Dermis microvascular lymphatic vessel endothelial cell (primary cell): ENCODE measurements around the gene KRT6B. TPM values are rescaled to one million over a fixed set of nuclear protein-coding genes. Genes with fewer than 3 reads are reported as not detected.
"Not testable (repeated sequence)": the region's sequence is repeated elsewhere in the genome, so short reads cannot be mapped to it uniquely, and the experiment has no call there.

Experiments used
- DNase-seq, 2 donors: peaks; one replicate each; pipeline versions ENCODE4 v3.0.0 to v3.0.0-alpha.2; 2010; ENCODE audit warnings: low read depth in 2 of 2
- total RNA-seq: library from RNA; depleted of rRNA; stranded (reverse); fragments of >200 nt; gene quantifications from 2 replicates; pipeline ENCODE4 v1.2.1, GENCODE V29; 2014

KRT6B gene
- total RNA-seq, 1 donor from 2014 or later, result not detected

DNA sequence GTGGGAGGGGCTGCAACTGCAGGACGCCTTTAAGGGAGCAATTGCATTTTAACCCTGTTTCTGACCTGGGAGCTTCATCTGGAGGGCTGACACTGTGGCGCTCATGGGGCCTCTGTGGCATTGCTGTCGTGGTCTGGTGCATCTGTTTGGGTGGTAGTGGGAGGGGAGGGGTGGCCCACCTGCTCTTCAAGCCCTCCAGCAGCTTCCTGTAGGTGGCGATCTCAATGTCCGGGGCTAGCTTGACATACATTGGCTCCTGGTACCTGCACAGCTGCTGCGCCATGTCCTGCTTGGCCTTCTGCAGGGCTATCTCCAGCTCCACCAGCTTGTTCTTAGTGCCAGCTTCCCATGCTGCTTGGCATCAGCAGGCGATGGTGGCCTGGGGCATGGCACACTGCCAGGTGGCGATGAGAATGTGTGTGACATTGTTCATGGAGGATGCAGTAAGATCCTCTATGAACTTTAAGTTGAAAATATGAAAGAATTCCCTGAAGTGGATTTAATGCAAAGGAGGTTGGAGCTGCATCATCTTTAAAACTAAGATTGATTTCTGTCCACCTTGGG, 38.1 kb downstream of the KRT6B start:
- no peak for DNase-seq

DNA sequence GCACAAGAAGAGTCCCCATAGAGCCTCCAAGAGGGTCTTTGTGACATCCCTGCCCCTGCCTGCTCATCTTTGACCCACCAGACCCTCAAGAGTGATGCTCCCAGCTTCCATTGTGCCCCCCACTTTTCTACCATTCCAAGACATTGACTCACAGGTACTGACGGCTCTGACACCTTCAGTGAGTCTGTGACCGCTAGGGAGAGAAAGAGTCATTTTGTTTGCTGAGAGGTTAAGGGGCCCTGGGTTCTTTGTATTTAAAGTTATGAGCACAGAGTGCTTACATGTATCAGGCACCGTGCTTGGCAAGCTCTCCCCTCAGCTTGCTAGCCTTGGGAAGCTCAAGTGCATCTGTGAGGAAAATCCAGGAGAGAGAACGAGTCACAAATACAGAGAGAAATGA, 38.7 kb downstream of the KRT6B start:
- no peak for DNase-seq

DNA sequence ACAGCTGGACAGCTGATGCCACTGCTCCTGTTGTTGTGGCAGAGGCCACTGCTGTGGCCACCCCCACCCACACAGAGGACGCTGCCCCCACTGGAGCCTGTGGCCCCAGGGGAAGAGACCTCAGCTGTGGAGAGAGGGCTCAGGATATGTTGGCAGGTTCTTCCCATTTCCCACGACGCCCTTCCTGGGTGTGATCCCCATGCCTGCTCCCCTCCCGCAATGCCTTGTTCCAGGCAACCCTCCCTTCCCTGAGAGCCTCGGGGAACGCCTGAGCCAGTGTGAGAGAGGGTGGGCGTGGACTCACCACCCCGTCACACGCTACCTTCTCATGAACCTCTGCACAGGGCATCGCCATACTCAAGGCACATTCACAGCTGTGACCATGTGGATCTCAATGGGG, 40.1 kb downstream of the KRT6B start:
- no peak for DNase-seq

DNA sequence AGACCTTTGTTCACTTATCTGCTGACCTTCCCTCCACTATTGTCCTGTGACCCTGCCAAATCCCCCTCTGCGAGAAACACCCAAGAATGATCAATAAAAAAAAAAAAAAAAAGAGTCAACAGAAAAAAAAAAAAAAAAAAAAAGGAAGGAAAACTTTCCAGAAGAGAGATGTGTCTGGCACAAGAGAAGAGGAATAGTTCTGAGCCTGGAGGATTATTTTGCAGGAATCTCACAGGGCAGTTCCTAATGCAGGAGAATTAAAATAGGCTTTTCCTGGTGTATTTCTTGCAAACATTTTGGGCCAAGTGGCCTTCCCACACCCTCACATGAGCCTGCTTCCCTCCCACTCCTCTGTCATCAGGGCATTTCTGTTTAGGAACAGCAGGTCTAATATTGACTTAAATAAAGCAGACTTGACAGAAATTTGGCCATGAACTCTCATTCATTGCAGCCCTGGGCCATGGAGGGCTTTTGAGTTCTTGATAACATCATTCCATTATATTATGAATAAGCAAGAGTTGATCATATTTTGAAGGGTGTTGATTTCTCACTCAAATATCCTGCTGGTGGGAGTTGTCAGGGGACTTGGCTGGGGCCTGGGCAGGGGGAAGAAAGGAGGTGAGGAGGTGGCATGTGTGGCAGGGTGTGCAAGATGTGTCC, 41.2 kb downstream of the KRT6B start:
- not testable (repeated sequence) for DNase-seq

DNA sequence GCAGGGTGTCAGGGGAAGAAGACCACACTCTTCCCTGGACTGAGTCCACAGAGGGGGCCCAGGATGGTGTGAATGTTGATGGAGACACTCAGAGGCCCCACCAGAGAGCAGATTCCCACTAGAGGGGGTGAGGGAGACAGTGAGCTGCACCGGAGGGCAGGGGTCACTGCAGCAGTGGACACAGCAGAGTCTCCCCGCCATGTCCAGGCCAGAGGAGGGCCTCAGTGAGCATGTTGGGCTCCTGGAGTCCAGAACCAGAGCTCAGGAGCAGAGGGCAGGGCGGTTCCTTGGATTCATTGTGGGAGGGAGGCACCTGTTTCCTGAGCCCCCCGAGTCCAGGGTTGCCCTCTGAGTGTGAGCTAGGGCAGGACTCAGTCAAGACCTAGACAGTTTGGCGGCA, 44.0 kb downstream of the KRT6B start:
- DNase-seq, result no peak

DNA sequence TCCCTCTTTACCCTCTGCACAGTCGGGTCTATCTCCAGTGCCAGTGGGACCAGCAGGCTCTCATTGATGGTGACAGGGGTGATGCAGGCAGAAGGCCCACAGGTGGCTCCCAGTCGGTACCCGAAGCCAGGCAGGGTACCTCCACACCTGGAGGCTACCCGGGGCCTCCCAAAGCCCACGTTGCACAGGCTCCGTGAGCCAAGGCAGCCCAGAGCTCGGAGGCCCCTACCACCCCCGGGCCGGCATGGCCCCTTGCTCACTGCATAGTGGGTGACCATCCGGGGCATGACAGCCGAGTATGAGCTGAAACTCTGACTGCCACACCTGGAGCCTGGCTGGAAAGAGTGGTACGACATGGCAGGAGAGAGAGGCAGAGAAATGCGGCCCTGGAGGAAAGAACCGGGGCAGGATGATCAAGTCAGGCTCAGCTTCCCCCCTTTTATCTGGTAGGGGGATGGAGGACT, 46.0 kb downstream of the KRT6B start, which contains the start of gene KRT82:
Gene KRT82, minus strand, starts transcription at position 414 of the 464 bp plus-strand sequence. Its CDS starts 58 bp downstream, at position 356.
- no peak for DNase-seq

DNA sequence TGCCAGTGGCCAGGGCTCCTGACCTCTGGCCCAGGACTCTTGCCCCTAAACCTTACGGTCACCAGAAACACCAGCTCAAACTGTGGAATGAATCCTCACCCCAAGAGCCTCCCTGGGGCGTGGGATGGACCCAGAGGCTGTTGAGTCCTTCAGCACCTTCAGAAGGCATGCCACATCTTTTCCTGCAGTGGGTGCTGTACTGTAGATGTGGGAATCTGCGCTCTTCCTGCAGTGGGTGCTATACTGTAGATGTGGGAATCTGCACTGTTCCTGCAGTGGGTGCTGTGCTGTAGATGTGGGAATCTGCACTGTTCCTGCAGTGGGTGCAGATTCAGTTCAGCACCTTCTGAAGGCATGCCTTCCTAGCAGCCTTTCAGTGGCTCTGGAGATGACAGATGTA, 47.0 kb downstream of the KRT6B start:
- DNase-seq, result no peak

DNA sequence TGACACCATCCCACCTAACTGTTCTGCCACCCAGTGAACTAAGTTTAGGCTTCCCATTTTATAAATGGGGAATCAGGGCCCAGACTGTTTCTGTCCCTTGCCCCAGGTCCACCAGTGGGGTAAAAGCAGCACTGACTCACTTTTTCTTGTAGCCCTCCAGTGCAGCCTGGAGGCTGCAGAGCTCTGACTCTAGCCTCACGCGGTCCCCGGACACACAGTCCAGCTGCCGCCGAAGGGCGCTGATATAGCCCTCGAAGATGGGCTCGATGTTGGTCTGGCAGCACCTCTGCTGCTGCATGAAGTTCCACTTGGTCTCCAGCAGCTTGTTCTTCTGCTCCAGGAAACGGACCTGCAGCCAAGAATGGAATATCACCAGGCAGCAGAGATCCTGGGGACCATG, 48.4 kb downstream of the KRT6B start:
- DNase-seq, result no peak

DNA sequence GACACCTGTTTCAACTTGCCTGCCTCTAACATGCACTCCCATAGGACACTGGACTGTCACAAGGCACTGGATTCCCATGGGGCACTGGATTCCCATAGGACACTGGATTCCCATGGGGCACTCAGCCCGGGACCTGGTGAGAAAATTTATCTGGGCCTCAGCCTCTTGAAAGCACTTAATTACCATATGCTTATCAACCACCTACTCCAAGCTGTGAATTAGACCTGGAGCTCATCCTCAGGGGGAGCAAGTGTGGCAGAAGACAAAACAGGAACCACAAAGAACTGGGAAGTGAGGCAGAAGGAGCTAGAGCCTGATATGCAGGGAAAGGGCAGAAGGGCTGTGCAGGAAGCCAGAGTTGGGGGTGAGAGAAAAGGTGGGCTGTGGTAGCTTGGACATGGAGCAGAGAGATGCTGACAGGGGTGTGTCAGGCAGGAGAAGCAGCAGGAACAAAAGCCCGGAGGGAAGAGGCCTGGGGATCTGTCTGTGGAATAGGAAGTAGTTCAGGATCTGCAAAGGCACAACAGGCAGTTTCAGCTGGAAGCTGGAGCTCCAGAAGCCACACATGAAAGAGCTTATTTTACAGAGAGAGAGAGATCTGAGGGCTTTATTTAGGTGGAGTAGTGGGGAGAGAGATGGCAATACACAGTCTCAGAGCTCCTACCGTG, 48.9 kb downstream of the KRT6B start:
- no peak for DNase-seq

DNA sequence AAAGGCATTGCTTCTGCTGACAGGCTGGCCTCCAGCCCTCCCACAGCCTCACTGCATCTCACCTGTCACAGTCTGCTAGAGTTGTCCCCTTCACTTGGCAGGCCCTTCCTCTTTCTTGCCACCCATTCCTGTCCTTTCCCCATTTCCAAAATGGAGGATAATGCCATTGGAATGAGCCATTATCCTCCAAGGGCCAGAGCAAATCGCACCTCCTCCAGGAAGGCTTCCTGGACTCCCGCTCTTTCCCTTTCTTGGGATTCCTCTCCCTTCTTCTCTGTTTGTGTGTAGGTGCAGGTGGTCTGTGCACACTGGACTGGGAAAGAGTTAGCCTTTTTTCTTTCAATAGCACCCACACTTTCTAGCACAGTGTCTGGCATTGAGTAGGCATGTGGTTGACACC, 49.6 kb downstream of the KRT6B start:
- no peak for DNase-seq

DNA sequence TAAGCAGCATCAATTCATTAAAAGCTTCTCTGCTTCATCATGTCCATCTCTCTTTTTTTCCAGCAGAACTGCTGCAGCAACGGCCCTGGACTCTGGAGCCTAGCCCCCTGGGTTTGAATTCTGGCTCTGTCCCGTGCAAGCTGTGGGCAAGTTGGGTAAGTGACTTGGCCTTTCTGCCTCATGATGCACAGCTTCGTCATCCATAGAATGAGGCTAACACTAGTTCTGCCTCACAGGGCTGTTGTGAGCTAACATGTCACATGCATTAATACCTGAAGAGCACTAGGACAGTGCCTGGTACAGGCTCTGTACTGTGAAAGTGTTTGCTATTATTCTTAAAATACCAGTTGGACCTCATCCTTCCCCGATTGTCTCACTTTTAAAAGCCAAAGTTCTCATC, 50.0 kb downstream of the KRT6B start:
- DNase-seq, result no peak

DNA sequence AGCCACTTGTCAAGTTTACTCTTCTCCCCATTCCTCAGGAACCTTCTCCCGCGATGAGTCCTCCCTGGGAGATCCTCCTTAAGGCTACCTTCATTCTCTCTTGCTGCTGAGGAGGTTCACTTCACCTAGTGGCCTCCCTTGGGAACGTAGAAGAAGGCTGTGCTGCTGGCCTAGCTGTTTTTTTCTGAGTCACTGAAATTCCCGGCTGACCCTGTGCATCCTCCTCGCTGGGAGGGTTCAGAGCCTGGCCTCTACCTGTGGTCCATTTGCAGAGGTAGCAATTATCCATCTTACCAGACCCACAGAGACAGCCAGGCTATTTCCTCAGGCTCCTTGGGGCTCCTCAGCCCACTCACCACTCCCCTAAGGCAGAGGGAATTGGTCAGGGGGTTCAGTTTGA, 50.4 kb downstream of the KRT6B start:
- no peak for DNase-seq

DNA sequence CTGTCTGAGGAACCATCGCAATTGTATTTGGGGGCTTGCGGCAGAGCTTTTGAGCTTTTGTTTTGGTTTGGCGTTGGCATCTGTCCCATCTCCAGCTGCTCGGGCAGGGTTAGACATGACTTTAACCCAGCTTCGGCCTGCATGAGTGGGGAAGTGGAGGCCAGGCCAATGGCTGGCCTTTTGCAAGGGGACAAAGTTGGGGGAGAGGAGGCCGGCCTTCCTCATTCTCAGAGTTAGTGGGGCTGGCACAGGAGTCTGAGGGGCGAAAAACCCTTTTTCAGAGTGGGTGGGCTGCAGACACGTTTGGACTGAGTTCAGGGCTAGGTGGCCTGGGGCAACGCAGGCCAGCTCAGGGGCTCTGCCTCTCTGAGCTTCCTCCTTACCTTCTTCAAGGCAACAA, 51.0 kb downstream of the KRT6B start:
- DNase-seq, result no peak

DNA sequence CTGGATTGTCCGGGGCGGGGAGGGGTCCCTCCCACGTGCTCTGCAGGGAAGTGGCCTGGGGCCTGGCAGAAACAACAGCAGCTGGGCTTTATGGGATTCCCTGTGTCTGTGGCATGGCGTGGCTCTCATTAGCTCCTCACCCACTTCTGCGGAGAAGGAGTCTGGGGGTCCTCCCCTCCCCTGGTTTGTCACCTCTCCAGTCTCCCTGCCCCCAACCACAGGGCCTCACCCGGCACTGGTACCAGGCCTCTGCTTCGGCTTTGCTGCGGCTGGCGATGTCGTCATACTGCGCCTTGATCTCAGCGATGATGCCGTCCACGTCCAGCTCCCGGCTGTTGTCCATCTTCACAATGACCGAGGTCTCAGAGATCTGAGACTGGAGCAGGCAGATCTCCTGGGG, 52.2 kb downstream of the KRT6B start:
- DNase-seq, result no peak

DNA sequence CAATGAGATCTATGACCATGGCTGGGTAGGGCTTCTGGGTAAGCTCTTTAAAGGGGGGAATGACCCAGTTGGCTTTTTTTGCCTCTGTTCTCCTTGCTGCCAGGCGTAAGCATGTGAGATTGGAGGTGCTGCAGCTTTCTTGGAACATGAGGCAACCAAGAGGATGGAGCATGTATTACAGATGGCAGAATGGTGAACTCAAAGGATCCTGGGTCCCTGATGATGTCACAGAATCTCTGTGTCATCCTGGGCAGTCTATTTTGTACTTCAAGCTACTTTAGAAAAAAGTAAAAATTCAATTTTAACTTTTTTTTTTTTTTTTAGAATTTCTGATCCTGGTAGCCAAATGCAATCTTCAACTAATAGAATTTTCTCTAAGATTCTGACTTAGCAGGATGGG, 53.8 kb downstream of the KRT6B start:
- no peak for DNase-seq

DNA sequence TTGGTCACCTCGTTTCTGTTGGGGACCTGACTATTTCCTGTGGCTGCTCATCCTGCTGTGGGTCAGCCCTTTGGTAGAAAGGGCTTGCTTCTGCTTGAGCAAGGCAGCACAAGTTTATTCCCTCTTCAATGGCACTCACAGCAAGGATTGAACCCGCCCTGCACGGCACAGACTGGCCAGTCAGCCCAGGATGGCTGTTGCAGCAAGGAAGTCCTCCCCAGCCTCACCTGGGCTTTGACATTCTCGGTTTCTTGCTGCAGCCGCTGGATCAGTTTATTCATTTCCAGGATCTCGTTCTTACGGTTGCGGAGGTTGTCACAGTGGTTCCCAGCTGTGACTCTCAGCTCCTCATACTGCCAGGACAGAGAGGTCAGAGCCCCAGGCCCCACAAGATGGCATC, 55.3 kb downstream of the KRT6B start:
- no peak for DNase-seq

Other genes with a start within 250 kb of the KRT6B start
- 7.0 and 52.2 TPM in 2 replicates for gene KRT7, start 218.9 kb downstream of the KRT6B start, total RNA-seq
- gene KRT86, start 177.5 kb downstream of the KRT6B start, total RNA-seq, result under 0.01 TPM in 1 of 2 replicates, not detected in the other
- gene KRT81, start 160.6 kb downstream of the KRT6B start, total RNA-seq, result 0.13 TPM in 1 of 2 replicates, not detected in the other
- gene KRT83, start 130.7 kb downstream of the KRT6B start, total RNA-seq, result not detected in 2 replicates
- not detected in 2 replicates for gene KRT85, start 84.7 kb downstream of the KRT6B start, total RNA-seq
- gene KRT84, start 66.5 kb downstream of the KRT6B start, total RNA-seq, result not detected in 2 replicates
- not detected in 2 replicates for gene KRT82, start 45.8 kb downstream of the KRT6B start, total RNA-seq
- not detected in 2 replicates for gene KRT75, start 17.8 kb downstream of the KRT6B start, total RNA-seq
- gene KRT6C, start 21.7 kb upstream of the KRT6B start, total RNA-seq, result not detected in 2 replicates
- gene KRT6A, start 41.1 kb upstream of the KRT6B start, total RNA-seq, result 0.13 TPM in 1 of 2 replicates, not detected in the other
- under 0.01 and 0.13 TPM in 2 replicates for gene KRT5, start 68.2 kb upstream of the KRT6B start, total RNA-seq
- gene KRT71, start 101.0 kb upstream of the KRT6B start, total RNA-seq, result not detected in 2 replicates
- gene KRT74, start 121.7 kb upstream of the KRT6B start, total RNA-seq, result not detected in 2 replicates
- gene KRT72, start 149.3 kb upstream of the KRT6B start, total RNA-seq, result not detected in 2 replicates
- not detected in 2 replicates for gene KRT73, start 166.4 kb upstream of the KRT6B start, total RNA-seq
- not detected in 2 replicates for gene KRT2, start 200.1 kb upstream of the KRT6B start, total RNA-seq
- not detected in 2 replicates for gene KRT1, start 228.3 kb upstream of the KRT6B start, total RNA-seq